ENCODE measurements around the gene TMEM97. TPM values are rescaled to one million over a fixed set of nuclear protein-coding genes. Genes with fewer than 3 reads are reported as not detected.

Gene TMEM97
- polyA plus RNA-seq, 1 donor from 2014 or later, result 16.9 TPM

DNA sequence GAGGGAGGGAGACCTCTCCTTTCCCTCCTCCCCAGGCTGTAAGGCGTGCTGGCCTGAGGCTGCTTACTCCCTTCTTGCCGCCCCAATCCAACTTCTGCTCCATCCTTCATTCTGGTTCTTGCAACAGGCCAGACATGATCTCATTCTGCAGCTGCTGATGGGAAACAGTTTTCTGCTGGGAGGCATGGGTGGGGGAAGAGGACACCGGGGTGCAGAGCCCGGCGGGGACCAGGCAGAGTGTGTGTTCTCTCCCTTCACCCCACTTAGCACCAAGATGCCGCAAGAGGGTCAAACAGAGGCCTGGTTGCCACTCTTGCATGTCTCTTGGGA, 53.9 kb downstream of the TMEM97 start:
- Histone ChIP-seq H2AFZ (ENCODE audit: low read depth, low read length) (no peak overlapping the region), H3K79me2 (replicated peaks; ENCODE audit: insufficient read depth, low read length) (peaks cover 19% of the 10 kb centered on the region), H3K4me3 (ENCODE audit: low read length) (peak overlapping the region; percentile 95), H3K27ac (ENCODE audit: low read length) (peak overlapping the region; percentile 96), H3K9me2 (ENCODE audit: insufficient read depth, low read length) (no peaks in the 10 kb centered on the region), H3K4me2 (ENCODE audit: low read length) (peak overlapping the region; percentile 92), H3F3A (ENCODE audit: insufficient read depth, low read length, poor library complexity, severe bottlenecking) (peaks cover 3% of the 10 kb centered on the region), H4K20me1 (ENCODE audit: insufficient read depth) (no peaks in the 10 kb centered on the region), H3K9ac (ENCODE audit: low read length) (peak overlapping the region; percentile 99), H3K27me3 (ENCODE audit: insufficient read depth, low read depth, low read length) (no peaks in the 10 kb centered on the region), H3K9me3 (ENCODE audit: low read length) (no peaks in the 10 kb centered on the region), H3K36me3 (ENCODE audit: insufficient read depth, low read length) (no peaks in the 10 kb centered on the region)
- TF ChIP-seq, protein P1, sequence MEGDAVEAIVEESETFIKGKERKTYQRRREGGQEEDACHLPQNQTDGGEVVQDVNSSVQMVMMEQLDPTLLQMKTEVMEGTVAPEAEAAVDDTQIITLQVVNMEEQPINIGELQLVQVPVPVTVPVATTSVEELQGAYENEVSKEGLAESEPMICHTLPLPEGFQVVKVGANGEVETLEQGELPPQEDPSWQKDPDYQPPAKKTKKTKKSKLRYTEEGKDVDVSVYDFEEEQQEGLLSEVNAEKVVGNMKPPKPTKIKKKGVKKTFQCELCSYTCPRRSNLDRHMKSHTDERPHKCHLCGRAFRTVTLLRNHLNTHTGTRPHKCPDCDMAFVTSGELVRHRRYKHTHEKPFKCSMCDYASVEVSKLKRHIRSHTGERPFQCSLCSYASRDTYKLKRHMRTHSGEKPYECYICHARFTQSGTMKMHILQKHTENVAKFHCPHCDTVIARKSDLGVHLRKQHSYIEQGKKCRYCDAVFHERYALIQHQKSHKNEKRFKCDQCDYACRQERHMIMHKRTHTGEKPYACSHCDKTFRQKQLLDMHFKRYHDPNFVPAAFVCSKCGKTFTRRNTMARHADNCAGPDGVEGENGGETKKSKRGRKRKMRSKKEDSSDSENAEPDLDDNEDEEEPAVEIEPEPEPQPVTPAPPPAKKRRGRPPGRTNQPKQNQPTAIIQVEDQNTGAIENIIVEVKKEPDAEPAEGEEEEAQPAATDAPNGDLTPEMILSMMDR (IDR thresholded peaks at IDR 0.05; ENCODE audit: poor library complexity, severe bottlenecking), result no peak
- TF ChIP-seq TAF1 (IDR thresholded peaks at IDR 0.05; ENCODE audit: low read depth) (no peak), EP300 (conservative IDR thresholded peaks at IDR 0.05; ENCODE audit: poor library complexity, severe bottlenecking) (no peak), MXI1 (conservative IDR thresholded peaks at IDR 0.05; ENCODE audit: poor library complexity, severe bottlenecking) (no peak), RAD21 (conservative IDR thresholded peaks at IDR 0.05) (no peak), POLR2AphosphoS5 (IDR thresholded peaks at IDR 0.05) (no peak), SMC3 (conservative IDR thresholded peaks at IDR 0.05; ENCODE audit: poor library complexity) (no peak), EZH2 (IDR thresholded peaks at IDR 0.05; ENCODE audit: borderline replicate concordance, insufficient read depth, low read length, poor library complexity, severe bottlenecking) (no peak)
- TF ChIP-seq, protein P2, sequence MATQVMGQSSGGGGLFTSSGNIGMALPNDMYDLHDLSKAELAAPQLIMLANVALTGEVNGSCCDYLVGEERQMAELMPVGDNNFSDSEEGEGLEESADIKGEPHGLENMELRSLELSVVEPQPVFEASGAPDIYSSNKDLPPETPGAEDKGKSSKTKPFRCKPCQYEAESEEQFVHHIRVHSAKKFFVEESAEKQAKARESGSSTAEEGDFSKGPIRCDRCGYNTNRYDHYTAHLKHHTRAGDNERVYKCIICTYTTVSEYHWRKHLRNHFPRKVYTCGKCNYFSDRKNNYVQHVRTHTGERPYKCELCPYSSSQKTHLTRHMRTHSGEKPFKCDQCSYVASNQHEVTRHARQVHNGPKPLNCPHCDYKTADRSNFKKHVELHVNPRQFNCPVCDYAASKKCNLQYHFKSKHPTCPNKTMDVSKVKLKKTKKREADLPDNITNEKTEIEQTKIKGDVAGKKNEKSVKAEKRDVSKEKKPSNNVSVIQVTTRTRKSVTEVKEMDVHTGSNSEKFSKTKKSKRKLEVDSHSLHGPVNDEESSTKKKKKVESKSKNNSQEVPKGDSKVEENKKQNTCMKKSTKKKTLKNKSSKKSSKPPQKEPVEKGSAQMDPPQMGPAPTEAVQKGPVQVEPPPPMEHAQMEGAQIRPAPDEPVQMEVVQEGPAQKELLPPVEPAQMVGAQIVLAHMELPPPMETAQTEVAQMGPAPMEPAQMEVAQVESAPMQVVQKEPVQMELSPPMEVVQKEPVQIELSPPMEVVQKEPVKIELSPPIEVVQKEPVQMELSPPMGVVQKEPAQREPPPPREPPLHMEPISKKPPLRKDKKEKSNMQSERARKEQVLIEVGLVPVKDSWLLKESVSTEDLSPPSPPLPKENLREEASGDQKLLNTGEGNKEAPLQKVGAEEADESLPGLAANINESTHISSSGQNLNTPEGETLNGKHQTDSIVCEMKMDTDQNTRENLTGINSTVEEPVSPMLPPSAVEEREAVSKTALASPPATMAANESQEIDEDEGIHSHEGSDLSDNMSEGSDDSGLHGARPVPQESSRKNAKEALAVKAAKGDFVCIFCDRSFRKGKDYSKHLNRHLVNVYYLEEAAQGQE (IDR thresholded peaks at IDR 0.05; ENCODE audit: borderline replicate concordance), result no peak

Other genes starting within 250 kb of the TMEM97 start
- gene IFT20, start 16.3 kb downstream of the TMEM97 start, polyA plus RNA-seq, result 194 and 213 TPM in 2 replicates
- gene TNFAIP1, start 16.6 kb downstream of the TMEM97 start, polyA plus RNA-seq, result 40.4 and 40.8 TPM in 2 replicates
- gene POLDIP2, start 38.3 kb downstream of the TMEM97 start, polyA plus RNA-seq, result 75.4 and 84.0 TPM in 2 replicates
- not detected in 2 replicates for gene SEBOX, start 46.0 kb downstream of the TMEM97 start, polyA plus RNA-seq
- gene VTN, start 51.1 kb downstream of the TMEM97 start, polyA plus RNA-seq, result 1.2 and 1.5 TPM in 2 replicates
- 21.6 and 23.9 TPM in 2 replicates for gene SARM1, start 52.5 kb downstream of the TMEM97 start, polyA plus RNA-seq
- 12.3 and 15.3 TPM in 2 replicates for gene SLC46A1, start 87.0 kb downstream of the TMEM97 start, polyA plus RNA-seq
- not detected in 2 replicates for gene SLC13A2, start 154.4 kb downstream of the TMEM97 start, polyA plus RNA-seq
- not detected in 2 replicates for gene FOXN1, start 187.1 kb downstream of the TMEM97 start, polyA plus RNA-seq
- gene UNC119, start 233.4 kb downstream of the TMEM97 start, polyA plus RNA-seq, result 218 and 231 TPM in 2 replicates

Measured in neural cell (in vitro differentiated cells).